ENCODE measurements around the gene VWA3B.
"Not testable (repeated sequence)": the region's sequence is repeated elsewhere in the genome, so short reads cannot be mapped to it uniquely, and the experiment has no call there.

VWA3B gene

DNA sequence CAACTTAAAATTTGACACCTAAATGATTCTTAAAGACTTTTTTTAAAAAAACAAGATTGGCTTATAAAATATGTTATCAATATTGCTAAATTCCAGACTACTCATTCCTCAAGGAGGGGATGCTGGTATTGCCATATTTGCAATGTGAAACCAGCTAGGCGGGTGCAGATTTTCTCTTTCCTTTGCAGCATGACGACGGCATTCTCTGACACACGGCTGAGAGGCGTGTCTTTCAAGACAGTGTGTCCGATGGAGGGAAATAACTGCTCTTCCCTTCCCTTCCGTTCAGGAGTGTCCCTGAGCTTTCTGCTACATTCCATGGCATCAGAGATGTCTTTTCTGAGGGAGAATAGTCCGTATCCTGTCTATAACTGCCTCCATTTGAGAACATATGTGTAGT lies 221.1 kb downstream of the VWA3B start:
- no peak for DNase-seq

DNA sequence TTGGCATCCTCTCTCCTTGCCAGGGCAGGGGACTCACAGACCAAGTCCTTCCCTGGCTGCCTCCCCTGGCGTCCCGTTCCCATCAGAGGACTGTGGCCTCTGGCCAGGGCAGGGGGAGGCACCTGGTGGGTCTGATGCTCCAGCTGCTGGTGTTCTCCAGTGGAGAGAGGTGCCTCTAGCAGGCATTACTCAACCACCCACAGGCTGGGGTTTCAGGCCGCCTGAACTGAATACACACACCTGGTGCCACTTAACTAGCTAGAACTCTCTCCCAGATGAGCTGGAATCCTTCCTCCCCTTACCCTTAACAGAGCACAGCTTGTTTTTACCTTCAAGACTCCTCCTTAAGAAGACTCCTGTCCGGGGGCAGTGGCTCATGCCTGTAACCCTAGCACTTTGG lies 221.6 kb downstream of the VWA3B start:
- DNase-seq, result no peak

DNA sequence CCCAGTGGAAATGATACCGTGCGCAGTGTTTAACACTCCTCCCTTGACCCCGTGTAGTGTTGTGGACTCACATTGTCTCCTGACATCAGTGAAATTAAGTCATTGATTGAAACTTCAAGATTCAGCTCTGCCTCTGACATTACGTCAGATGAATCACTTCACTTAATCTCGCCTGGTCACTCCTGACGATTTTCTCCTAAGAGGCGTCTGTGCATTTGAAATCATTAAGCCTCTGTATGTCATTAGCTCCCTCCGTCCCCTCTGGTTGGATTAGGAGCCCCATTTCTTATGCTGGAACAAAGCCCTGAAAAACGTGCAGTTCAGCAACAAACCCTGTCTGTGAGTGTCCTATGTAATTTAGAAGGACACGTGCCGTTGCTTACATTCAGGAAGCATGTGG lies 222.6 kb downstream of the VWA3B start:
- DNase-seq, result no peak

DNA sequence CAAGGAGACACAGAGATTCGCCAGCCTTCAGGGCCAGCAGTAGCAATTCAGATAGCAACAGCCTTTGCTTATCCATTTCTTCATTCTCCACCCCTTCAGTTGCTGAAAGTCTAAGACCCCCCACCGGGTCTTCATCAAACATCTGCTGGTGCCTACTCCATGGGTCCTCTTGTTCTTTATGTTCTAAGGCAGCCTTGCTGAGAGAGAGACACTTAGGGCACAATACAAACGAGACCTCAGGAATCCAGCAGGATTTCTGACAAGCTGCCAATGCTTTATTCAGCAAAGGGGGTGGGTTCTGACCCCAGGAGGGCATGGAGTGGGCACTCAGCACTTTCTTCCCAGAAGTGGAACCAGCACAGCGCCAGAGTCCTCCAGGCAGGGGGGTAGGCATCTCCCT lies 223.0 kb downstream of the VWA3B start:
- no peak for DNase-seq

DNA sequence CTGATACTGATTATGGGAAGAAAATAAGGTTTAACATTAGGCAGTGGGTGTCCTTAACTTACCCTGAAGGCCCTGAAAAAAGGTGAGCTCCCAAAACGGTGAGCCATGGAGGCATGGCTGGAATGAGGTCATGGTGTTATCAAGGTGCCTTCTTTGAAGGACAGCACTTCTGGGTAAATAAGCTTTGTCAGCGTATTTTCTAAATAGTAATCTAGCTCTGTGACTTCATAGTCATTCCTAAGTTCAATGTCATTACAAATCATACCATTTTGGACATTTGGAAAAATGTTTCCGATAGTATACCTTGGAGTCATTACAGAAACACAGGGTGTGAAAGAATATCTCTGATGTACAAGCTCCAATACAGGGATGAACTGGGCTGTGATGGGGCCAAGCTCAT lies 224.1 kb downstream of the VWA3B start:
- DNase-seq, result no peak

DNA sequence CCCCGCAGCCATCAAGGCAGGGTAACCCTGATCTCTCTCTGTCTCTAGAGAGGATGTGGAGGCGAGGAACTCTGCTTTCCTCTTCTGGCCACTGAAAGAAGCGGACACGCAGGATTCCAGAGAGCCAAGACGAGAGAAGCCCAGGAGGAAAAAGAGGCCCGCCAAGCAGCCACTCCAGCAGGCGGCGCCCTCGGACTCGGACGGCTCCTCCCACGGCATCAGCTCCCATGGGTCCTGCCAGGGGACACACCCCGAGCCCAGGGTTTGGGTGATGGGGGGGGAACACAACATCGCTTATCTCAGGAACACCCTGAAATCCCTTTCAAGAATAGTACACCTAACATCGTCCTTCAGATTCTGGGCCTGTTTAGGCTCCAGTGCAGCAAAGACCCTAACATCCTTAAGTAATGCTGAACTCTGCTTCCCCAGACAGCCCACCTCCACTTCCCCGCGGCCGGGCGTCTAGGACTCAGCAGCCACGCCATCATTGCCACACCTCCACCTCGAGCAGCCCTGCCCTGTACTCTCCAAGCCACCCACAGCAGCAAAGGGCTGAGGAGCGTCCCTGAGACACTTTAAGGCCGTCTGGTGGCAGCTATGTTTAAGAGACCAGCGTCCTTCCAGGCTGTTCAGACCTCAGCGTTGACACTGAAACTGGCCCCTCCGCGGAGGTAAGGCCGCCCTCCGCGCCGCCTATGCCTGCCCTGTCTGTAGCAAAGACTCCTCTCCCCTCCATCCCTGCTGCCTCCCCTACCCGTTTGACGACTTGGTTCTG lies 225.0 kb downstream of the VWA3B start:
- DNase-seq, result no peak

DNA sequence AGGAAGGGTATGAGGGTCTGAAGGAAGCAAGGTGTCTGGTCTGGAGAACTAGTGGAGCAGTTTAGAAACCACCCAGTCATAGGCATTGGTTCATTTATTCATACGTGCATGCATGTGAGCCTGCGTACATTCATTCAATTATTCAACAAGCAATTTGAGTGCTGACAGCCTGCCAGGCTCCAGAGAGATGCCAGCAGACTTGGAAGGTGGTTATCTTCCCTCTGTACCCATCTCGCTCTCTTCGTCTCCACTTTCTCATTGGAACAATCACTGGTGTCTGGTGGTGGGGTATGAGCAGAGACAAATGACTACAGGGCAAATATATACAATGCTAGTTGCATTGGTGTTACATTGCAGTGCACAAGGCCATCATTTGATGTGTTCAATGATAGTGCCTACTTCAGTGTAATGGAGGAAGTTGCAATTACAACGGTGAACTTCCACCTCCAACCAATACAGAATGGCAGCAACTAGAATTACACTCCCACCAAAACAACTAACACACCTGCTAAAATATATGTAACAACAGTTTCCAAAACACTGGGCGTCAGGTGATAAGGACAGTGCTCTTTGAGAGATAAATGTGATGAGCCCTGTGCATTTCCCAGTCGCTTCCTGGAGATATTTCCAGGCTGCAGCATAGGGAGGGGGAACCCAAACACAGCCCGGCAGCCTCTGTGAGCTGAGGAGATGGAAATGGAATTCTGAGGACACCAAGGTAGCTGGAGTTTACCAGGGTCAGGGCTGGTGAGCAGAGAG lies 226.7 kb downstream of the VWA3B start:
- no peak for DNase-seq

DNA sequence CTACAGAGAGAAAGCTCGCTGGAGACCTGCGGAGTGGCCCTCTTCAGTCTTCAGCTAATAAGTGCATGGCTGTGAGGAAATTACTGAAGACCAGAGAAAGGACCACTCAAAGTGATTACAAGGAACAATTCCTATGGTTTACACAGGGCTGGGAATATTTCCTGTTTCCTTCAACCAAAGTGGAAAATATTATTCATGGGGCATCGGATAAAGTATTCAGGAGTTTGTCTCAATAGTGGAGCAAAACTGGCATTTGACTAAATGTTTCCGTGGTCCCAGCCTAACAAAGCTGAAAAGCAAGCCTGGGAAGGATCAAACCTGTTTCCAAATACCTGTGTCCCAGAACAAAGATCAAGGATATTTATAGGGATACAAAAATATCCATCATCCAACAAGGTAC lies 227.3 kb downstream of the VWA3B start:
- DNase-seq, result no peak

DNA sequence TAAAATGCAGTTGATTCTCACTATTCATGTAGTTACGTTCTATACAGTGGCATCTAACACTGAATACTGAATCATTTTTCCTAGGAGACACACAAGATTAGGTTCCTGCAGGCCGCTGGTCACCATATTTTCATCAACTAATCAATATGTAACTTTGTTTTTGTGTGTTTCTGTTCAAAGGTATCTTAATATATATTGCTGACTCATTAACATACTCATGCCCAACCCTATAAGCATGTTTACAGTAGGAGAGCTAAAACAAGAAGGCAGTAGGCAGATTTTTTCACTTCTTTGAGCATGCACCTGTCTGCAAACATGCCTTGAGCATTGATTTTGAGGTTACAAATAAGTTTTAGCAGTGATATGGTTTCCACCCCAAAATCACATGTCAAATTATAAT lies 229.0 kb downstream of the VWA3B start:
- no peak for DNase-seq

DNA sequence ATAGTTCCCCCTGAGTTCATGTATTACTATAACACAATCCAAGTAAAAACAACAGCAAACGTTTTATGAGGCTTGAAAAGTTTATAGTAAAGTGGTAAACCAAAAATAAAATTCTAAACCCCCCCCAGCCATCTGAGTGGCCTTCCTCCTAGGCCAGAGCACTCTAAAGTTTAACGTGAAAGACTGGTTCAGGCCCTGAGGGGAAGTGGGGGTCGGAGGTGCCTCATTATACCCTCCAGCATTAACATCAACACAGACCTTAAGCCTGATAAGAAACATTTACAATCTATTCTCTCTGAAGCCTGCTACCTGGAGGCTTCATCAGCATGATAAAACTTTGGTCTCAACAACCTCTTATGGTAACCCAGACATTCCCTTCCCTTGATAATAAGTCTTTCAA lies 230.2 kb downstream of the VWA3B start:
- DNase-seq, result no peak

DNA sequence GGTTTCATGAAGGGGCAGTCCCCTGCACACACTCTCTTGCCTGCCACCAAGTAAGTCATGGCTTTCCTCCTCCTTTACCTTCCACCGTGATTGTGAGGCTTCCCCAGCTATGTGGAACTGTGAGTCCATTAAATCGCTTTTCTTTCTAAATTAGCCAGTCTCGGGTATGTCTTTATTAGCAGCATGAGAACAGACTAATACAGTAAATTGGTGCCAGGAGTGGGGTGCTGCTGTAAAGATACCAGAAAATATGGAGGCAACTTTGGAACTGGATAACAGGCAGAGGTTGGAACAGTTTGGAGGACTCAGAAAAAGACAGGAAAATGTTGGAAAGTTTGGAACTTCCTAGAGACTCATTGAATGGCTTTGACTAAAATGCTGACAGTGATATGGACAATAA lies 233.2 kb downstream of the VWA3B start:
- not testable (repeated sequence) for DNase-seq

DNA sequence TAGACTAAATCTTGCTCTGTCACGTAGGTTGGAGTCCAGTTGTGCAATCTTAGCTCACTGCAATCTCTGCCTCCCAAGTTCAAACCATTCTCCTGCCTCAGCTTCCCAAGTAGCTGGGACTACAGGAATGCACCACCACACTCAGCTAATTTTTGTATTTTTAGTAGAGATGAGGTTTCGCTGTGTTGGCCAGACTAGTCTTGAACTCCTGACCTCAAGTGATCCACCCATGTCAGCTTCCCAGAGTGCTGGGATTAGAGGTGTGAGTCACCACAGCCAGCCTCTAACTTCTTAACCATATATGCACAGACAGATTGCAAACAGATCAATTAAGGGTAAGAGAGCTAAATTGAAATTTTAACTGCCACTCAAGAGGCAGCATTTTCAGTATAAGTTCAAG lies 237.2 kb downstream of the VWA3B start:
- no peak for DNase-seq

DNA sequence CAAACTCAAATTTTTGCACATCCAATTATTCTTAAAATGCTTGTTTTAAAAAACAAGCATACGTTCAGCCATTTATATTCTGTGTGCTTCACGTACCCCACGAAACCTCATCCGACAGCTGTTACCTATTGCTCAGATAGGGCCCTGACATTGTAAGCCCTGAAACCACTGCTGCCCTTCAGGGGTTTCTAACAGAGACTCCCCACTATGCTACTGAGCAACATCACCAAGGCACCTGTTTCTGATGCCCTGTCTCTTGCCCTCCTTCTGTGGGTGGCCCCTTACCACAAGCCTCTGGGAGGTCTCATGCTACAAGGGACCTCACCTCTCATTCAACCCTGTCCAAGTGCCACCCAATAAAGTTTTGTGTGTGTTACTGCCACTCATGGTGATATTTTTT lies 240.8 kb downstream of the VWA3B start:
- no peak for DNase-seq

DNA sequence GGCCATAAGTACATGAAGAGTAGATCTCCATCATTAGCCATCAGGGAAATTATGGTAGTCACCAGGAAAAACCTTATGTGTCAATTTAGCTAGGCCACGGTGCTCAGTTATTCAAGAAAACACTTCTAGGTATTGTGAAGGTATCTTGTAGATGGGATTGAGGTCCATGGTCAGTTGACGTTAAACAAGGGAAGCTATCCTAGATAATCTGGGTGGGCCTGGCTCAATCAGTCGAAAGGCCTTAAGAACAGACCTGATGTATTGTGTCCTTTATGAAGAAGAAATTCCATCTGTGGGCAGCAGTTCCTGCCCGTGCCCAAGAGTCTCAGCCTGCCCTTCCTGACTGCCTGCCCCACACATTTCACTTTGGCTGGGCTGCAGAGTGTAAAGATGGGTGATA lies 242.6 kb downstream of the VWA3B start:
- DNase-seq, result no peak

DNA sequence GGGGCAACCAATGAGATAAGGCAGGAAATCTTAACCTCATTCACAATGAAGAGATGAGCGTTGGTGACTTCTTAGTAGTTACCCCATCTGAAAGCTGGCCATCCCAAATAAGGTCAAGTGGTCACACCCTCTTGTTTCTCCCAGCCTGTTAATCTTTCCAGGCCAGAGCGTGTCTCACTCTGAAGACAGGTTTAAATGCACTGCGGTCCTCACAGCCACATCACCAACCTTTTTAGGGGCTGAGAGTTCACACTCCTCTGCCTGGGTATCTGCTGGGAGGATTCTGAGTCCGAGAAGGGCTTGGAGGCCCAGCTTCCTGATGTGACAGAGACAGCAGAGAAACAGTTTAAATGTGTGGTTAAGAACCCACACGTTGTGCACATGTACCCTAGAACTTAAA lies 246.0 kb downstream of the VWA3B start:
- DNase-seq, result no peak

DNA sequence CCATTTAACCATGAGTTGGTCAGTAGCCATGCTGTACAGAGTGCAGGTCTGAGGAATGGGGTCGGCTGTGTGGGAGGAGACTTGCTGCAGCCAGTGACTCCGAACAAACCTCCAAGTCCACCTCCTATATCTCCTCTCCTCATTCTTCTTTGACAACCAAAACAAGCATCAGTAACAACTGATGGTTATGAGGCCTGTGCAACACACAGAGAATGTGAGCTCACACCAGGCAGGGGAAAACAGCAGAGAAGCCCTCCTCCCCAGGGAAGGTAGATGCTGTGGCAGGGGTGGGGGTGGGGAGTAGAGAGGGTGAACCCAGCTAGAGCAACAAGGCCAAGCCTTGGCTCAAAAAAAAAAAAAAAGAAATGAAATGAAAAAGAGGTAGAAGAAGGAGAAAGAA lies 247.0 kb downstream of the VWA3B start:
- DNase-seq, result no peak

DNA sequence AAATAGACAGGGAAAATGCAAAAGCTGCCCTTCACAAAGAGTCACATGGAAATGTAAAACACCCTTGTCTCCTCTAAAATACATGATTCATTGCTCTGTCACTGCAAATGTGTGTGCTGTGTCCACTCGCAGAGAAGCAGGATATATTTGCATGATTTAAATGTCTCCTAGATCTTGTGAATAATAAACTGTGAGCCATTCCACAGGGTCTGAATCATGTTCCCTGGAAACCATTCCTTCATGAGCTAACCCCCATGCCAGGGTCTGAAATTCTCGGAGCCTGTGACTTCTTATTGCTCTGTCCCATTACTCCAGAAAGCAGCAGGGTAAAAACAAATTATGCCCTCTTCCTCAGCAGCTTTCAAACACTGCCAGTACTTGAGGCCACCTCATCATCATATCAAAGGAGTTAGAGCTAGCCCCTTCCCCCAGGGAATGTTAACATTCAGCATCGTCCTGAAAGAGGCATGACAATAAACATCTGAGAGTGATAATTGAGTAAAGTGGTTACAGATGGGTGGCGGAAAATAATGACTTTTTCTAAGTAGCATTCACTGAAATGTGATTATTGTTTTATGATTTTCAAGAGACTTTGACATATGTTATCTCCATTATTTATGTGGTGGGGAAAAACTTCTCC lies 247.6 kb downstream of the VWA3B start:
- no peak for DNase-seq

DNA sequence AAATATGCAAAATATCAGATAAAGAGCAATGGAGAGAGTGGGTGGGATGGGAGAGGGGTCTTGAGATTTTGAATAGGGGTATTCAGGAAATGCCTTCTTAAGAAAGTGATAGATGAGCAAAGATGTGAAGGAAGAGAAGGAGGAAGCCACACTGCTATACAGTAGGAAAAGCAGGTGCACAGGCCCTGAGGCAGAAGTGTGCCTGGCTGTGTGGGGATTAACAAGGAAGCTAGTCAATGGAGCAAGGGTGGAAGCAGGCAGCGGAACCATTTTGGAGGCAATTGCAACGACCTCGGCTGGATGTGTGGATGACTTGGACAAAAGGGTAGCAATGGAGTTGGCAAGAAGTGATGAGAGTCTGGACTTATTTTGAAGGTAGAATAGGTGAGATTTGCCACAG lies 248.3 kb downstream of the VWA3B start:
- DNase-seq, result no peak

DNA sequence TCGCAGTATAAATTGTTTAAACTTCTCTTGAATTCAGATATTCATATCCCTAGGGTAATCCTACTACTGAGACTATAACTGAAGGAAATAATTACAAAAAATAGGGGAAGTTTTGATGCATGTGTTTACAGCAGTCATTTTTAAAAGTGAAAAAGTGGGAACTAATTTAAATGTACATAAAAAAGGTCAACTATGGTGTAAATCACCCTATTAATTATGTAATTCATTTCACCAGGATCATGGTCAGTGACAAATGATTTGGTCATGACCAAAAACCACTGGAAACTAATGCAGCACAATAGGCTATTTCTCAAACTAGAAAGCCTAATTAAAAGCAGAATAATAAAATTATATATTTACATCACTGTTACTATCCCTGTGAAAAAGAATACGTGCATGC lies 254.3 kb downstream of the VWA3B start:
- DNase-seq, result no peak

DNA sequence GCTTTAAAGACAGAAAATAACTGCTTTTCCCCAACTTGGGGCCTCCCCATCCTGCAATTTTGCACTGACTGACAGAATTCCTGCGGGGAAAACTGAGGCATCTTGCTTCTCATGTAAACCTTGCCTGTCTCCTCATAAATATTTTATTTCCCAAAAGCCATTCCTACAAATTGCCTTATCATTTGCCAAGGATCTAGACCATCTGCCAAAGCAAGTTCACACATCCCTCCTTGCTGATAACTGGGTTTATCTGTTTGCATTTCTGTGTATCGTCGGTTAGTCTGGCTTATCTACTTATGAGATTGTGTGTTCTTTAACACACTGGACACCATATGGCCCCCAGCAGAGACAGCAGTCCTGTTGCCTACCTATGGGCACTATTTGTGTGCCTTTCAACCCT lies 256.3 kb downstream of the VWA3B start:
- no peak for DNase-seq

DNA sequence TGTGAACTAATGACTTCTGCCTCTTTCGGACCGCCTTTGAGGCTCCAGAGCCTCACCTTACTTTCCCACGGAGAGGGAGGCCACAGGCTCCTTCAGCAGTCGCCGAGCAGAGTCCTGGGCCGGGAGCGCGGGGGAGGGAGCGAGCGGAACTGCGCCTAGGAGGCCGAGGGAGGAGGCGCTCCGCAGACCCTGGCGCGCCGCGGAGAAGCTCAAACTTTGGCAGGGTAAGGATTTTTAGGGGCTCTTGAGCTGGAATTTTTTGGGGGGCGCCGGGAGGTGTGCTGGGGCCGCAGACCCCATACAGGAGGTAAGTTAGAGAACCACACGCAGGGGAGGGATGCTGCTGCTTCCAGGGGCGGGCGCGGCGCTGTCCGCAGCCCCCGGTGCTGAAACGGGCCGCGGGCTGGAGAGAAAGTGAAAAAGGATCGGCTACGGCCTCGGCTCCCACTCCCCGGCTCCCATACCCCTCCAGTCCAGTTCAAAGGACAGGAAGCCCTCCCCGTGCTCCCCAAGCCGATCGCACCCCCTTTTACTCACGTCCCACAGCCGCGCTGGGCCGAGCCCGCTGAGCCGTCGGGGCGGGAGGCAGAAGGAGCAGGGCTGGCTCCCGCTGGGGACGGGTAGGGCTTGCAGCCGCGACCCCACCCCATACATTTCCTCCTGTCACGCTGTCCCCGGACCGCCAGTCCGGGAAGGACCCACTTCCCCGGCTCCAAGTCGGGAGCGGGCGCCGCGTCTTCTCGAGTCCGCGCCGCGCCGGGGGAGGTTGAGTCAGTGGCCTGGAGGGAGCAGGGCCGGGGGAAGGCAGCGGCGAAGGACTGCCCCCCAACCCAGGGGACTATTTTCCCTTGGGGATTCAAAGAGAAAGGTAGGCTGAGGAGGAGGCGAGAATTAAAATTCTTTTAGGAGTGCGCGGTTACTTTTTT lies 259.6 kb downstream of the VWA3B start, which contains the start of gene CNGA3:
TSS of gene CNGA3 (plus strand) at position 146 of the 926 bp plus-strand sequence. CDS start 23,520 bp downstream, outside the sequence.
- DNase-seq, result peak; percentile 35

DNA sequence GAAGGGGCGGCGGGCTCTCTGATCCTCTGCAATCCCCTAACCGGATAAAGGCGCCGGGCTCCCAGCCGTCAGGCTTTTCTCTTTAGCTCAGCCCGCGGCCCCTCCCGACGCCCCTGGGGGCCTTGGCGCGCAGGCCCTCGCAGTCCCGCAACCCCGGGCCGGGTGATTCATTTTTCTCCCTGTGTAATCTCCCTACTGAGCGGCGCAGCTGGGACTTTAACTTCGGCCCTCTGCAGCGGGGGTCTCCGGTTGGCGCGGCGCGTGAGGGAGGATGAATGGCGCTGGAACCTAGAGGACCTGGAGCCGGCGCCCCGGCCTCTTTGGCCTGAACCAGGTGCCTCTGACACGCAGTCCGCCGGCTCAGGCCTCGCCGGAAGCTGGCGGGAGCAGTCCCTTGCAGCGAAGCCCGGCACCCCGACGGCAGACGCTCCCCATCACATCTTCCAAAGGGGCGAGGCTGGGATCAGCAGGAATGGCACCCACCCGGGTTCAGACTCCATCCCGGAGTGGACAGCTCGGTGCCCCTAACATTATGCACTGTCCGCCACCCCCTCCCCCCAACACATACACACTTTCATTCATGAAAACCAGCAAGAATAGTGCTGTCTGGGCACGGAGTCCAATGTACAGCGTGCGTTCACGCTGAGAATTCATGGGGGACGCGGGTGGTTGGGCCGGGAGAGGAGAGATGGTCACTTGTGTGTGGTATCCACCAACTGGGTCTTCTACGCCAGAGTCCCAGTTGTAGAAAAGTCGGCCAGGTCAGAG lies 260.5 kb downstream of the VWA3B start:
- no peak for DNase-seq

Measured in hematopoietic multipotent progenitor cell treated with erythropoietin and hydrocortisone succinate and interleukin-3 and kit ligand, for 6 days (in vitro differentiated cells).